Left lung (tissue), 10 donors: ENCODE measurements around the gene MUS81. TPM values are rescaled to one million over a fixed set of nuclear protein-coding genes. Genes with fewer than 3 reads are reported as not detected.
A peak's percentile ranks its signal among the peaks of the same experiment; 100 is the strongest.

Experiments
- ATAC-seq: fragments of 200-7000 bp; cut with Tn5 transposase; one replicate; pipeline ENCODE4 v1.9.1; 2020; ENCODE audit warnings: moderate library complexity
- DNase-seq, 4 donors: peaks; one replicate each; pipeline ENCODE4 v3.0.0-alpha.2; 2013 to 2020
- H3K27ac ChIP-seq, 2 donors: fragments of 200-600 bp; sonication (generic) in 1 of 2; one replicate each; pipeline versions ENCODE4 v1.5.0 to v1.8.0; 2020 to 2021
- H3K27me3 ChIP-seq, 2 donors: fragments of 200-600 bp; sonication (generic) in 1 of 2; one replicate each; pipeline versions ENCODE4 v1.5.0 to v1.8.0; 2020 to 2021
- H3K36me3 ChIP-seq, 2 donors: fragments of 200-600 bp; sonication (generic) in 1 of 2; one replicate each; pipeline versions ENCODE4 v1.5.0 to v1.8.0; 2020 to 2021
- H3K4me1 ChIP-seq, 2 donors: fragments of 200-600 bp; one replicate each; pipeline ENCODE4 v1.8.0; 2021
- H3K4me3 ChIP-seq, 2 donors: fragments of 200-600 bp; sonication (generic) in 1 of 2; one replicate each; pipeline versions ENCODE4 v1.5.0 to v1.8.0; 2020 to 2021; ENCODE audit warnings: mild to moderate bottlenecking in 1 of 2
- H3K9me3 ChIP-seq, 2 donors: fragments of 200-600 bp; sonication (generic) in 1 of 2; one replicate each; pipeline versions ENCODE4 v1.5.0 to v1.8.0; 2020 to 2021
- CTCF ChIP-seq, 2 donors: fragments of 200-600 bp; sonication (generic) in 1 of 2; IDR thresholded peaks; one replicate each; pipeline versions ENCODE4 v1.5.0 to v1.8.0; 2021; ENCODE audit warnings: antibody characterized with exemption in 2 of 2
- intact Hi-C, 2 donors: fragments of 100-400 bp; cut with DNase I; formaldehyde crosslinking; loops; one replicate each; pipeline versions ENCODE4 v1.11.2 to v1.14.2; 2022
- polyA plus RNA-seq, 6 donors: library from polyadenylated mRNA; unstranded; fragments of 120-200 nt; gene quantifications; one replicate each; pipeline ENCODE4 v1.2.1, GENCODE V29; 2013; ENCODE audit not compliant: insufficient read length in 6 of 6
- total RNA-seq, 2 donors: library from RNA; stranded (reverse); fragmentation: NEBNext Ultra II Directional; extraction: Animal tissue kit (Norgen Biotek cat#: 25700); gene quantifications; one replicate each; pipeline ENCODE4 v1.2.1, GENCODE V29; 2021
- donor health status: DM: no; HTN: yes; CAD: no.
- donor health status: DM: no; HTN: no; CAD: no.

Gene MUS81
- total and polyA plus RNA-seq, 8 donors = 43.4 to 55.0 (median 50.9) TPM

GRCh38 chr11:65896034-65896999, 36.1 kb downstream of the MUS81 start:
- no peak for TF ChIP-seq CTCF (IDR thresholded peaks at IDR 0.05)
- Histone ChIP-seq H3K4me3 (no peak overlapping the region), H3K27ac (no peak overlapping the region), H3K4me1 (peaks cover 14 to 88% of the 10 kb centered on the region in 2 donors), H3K36me3 (peaks cover 0 to 30% of the 10 kb centered on the region in 2 donors), H3K9me3 (no peaks in the 10 kb centered on the region), H3K27me3 (peaks cover 0 to 7% of the 10 kb centered on the region in 2 donors)
- DNase-seq (peak in 1 of 4 donors; percentile 66), ATAC-seq (no peak)
- intact Hi-C loops = no loop called here

GRCh38 chr11:65897020-65897471, 36.8 kb downstream of the MUS81 start:
- DNase-seq = no peak

GRCh38 chr11:65898656-65899355, 38.6 kb downstream of the MUS81 start:
- Histone ChIP-seq H3K27ac (peak overlapping the region in 1 of 2 donors; percentile 89), H3K4me1 (peaks cover 9 to 63% of the 10 kb centered on the region in 2 donors), H3K27me3 (peaks cover 0 to 7% of the 10 kb centered on the region in 2 donors), H3K4me3 (peak overlapping the region; percentile 43 to 70), H3K9me3 (no peaks in the 10 kb centered on the region), H3K36me3 (peaks cover 0 to 20% of the 10 kb centered on the region in 2 donors)
- ATAC-seq (no peak), DNase-seq (peak in 1 of 4 donors; percentile 10)
- intact Hi-C loops = no loop called here
- TF ChIP-seq CTCF (IDR thresholded peaks at IDR 0.05) = no peak

More at GRCh38 chr11:65897020-65897471, 36.8 kb downstream of the MUS81 start:
- peaks cover 0 to 27% of the 10 kb centered on the region in 2 donors for H3K36me3 ChIP-seq
- peaks cover 0 to 7% of the 10 kb centered on the region in 2 donors for H3K27me3 ChIP-seq
- H3K9me3 ChIP-seq = no peaks in the 10 kb centered on the region
- ATAC-seq = no peak
- H3K27ac ChIP-seq = no peak overlapping the region
- peaks cover 9 to 80% of the 10 kb centered on the region in 2 donors for H3K4me1 ChIP-seq
- no peak overlapping the region for H3K4me3 ChIP-seq
- TF ChIP-seq CTCF (IDR thresholded peaks at IDR 0.05) = no peak
- intact Hi-C loops = no loop called here

GRCh38 chr11:65899356-65900124, 39.3 kb downstream of the MUS81 start:
- Histone ChIP-seq H3K4me3 (peak overlapping the region; percentile 43 to 70), H3K36me3 (peaks cover 0 to 20% of the 10 kb centered on the region in 2 donors), H3K27me3 (peaks cover 0 to 7% of the 10 kb centered on the region in 2 donors), H3K4me1 (peaks cover 9 to 55% of the 10 kb centered on the region in 2 donors), H3K27ac (peak overlapping the region; percentile 34 to 89), H3K9me3 (no peaks in the 10 kb centered on the region)
- intact Hi-C loops = no loop called here
- peak; percentile 59 for ATAC-seq
- DNase-seq = peak in 3 of 4 donors; percentile 48 to 96 (median 75)
- TF ChIP-seq CTCF (IDR thresholded peaks at IDR 0.05) = no peak
